Liver (tissue), 3 donors: ENCODE results near the gene SLC51A.

ENCODE experiments used
- FOXA2 ChIP-seq: IDR thresholded peaks from 2 replicates; pipeline ENCODE4 v1.6.1; 2016; ENCODE audit warnings: antibody characterized with exemption
- GABPA ChIP-seq, 2 donors: IDR thresholded peaks in 1 of 2; conservative IDR thresholded peaks in 1 of 2; 2 replicates each; pipeline ENCODE4 v1.6.1; 2016; ENCODE audit warnings: antibody characterized with exemption in 2 of 2, mild to moderate bottlenecking in 1 of 2, moderate library complexity in 1 of 2
- RAD21 ChIP-seq, 2 donors: IDR thresholded peaks; 2 replicates each; pipeline ENCODE4 v1.6.1; 2016; ENCODE audit warnings: antibody characterized with exemption in 2 of 2, mild to moderate bottlenecking in 2 of 2
- TAF1 ChIP-seq: conservative IDR thresholded peaks from 2 replicates; pipeline ENCODE4 v1.6.1; 2016; ENCODE audit warnings: antibody characterized with exemption, mild to moderate bottlenecking
- TF ChIP-seq, protein P1 (sequence below): IDR thresholded peaks from 2 replicates; pipeline ENCODE4 v1.6.1; 2016; ENCODE audit warnings: antibody characterized with exemption
- TF ChIP-seq, protein P2 (sequence below): IDR thresholded peaks from 2 replicates; pipeline ENCODE4 v1.6.1; 2016; ENCODE audit warnings: antibody characterized with exemption
- TF ChIP-seq, protein P3 (sequence below): fragments of 150-350 bp; IDR thresholded peaks from 2 replicates; pipeline ENCODE4 v1.5.1; 2017; ENCODE audit warnings: improper control_type of control experiment, low read depth, low read length; ENCODE audit not compliant: missing input control
- TF ChIP-seq, protein P4 (sequence below): IDR thresholded peaks from 2 replicates; pipeline ENCODE4 v1.6.1; 2016; ENCODE audit warnings: antibody characterized with exemption, mild to moderate bottlenecking
- donor health status: healthy.
- donor health status: healthy.

DNA sequence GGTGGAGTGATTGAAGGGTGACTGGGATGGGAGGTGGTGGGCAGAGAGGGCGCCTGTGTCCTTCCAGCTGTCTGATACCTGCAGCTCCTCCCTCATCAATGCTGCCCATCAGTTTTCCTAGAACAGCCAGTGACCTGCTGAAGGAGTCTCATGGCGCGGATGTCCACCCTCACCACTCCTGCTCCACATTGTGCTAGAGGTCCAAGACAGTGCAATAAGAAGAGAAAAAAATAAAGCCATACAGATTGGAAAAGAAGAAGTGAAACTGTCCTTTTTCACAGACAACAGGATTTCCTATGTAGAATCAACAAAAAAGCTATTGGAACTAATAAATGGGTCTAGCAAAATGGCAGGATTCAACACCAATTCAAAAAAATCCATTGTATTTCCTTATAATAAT is 12.5 kb upstream of the SLC51A start:
- TF ChIP-seq, protein P1, sequence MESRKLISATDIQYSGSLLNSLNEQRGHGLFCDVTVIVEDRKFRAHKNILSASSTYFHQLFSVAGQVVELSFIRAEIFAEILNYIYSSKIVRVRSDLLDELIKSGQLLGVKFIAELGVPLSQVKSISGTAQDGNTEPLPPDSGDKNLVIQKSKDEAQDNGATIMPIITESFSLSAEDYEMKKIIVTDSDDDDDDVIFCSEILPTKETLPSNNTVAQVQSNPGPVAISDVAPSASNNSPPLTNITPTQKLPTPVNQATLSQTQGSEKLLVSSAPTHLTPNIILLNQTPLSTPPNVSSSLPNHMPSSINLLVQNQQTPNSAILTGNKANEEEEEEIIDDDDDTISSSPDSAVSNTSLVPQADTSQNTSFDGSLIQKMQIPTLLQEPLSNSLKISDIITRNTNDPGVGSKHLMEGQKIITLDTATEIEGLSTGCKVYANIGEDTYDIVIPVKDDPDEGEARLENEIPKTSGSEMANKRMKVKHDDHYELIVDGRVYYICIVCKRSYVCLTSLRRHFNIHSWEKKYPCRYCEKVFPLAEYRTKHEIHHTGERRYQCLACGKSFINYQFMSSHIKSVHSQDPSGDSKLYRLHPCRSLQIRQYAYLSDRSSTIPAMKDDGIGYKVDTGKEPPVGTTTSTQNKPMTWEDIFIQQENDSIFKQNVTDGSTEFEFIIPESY = no peak
- TF ChIP-seq TAF1 = no peak
- TF ChIP-seq, protein P2, sequence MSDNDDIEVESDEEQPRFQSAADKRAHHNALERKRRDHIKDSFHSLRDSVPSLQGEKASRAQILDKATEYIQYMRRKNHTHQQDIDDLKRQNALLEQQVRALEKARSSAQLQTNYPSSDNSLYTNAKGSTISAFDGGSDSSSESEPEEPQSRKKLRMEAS = no peak
- TF ChIP-seq, protein P3, sequence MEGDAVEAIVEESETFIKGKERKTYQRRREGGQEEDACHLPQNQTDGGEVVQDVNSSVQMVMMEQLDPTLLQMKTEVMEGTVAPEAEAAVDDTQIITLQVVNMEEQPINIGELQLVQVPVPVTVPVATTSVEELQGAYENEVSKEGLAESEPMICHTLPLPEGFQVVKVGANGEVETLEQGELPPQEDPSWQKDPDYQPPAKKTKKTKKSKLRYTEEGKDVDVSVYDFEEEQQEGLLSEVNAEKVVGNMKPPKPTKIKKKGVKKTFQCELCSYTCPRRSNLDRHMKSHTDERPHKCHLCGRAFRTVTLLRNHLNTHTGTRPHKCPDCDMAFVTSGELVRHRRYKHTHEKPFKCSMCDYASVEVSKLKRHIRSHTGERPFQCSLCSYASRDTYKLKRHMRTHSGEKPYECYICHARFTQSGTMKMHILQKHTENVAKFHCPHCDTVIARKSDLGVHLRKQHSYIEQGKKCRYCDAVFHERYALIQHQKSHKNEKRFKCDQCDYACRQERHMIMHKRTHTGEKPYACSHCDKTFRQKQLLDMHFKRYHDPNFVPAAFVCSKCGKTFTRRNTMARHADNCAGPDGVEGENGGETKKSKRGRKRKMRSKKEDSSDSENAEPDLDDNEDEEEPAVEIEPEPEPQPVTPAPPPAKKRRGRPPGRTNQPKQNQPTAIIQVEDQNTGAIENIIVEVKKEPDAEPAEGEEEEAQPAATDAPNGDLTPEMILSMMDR = no peak
- TF ChIP-seq RAD21 (IDR thresholded peaks at IDR 0.05) = no peak
- TF ChIP-seq GABPA (IDR thresholded peaks at IDR 0.05 in 1 of 2, conservative IDR thresholded peaks at IDR 0.05 in 1 of 2) = no peak
- TF ChIP-seq FOXA2 = no peak
- TF ChIP-seq, protein P4, sequence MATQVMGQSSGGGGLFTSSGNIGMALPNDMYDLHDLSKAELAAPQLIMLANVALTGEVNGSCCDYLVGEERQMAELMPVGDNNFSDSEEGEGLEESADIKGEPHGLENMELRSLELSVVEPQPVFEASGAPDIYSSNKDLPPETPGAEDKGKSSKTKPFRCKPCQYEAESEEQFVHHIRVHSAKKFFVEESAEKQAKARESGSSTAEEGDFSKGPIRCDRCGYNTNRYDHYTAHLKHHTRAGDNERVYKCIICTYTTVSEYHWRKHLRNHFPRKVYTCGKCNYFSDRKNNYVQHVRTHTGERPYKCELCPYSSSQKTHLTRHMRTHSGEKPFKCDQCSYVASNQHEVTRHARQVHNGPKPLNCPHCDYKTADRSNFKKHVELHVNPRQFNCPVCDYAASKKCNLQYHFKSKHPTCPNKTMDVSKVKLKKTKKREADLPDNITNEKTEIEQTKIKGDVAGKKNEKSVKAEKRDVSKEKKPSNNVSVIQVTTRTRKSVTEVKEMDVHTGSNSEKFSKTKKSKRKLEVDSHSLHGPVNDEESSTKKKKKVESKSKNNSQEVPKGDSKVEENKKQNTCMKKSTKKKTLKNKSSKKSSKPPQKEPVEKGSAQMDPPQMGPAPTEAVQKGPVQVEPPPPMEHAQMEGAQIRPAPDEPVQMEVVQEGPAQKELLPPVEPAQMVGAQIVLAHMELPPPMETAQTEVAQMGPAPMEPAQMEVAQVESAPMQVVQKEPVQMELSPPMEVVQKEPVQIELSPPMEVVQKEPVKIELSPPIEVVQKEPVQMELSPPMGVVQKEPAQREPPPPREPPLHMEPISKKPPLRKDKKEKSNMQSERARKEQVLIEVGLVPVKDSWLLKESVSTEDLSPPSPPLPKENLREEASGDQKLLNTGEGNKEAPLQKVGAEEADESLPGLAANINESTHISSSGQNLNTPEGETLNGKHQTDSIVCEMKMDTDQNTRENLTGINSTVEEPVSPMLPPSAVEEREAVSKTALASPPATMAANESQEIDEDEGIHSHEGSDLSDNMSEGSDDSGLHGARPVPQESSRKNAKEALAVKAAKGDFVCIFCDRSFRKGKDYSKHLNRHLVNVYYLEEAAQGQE = no peak
